ENCODE results near the gene HBEGF.

DNA sequence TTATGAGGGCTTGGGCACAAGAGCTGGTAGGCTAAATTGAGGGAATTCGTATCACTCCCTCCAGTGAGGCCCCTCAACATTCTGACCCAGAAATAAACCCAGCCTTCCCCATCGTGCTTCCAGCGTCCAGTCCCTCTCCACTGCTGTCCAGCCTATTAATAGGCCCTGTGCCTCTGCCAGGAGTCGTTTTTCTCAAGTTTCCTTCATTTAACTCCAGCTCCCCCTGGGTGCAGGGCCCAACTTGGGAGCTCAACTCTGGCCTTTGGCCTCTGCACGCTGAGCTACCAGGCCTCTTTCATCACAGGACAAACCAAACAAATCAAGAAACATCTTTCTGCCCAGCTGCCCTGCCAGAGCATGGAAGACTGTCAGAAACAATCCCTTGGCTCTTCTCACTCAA is 10.0 kb downstream of the HBEGF start:
- TF ChIP-seq CTCF (conservative IDR thresholded peaks at IDR 0.05 in 1 of 2, IDR thresholded peaks at IDR 0.05 in 1 of 2; ENCODE audit: low read depth in 1 of 2, low read length in 2 of 2) (peak in 1 of 2 donors; percentile 8), EZH2 (IDR thresholded peaks at IDR 0.05; ENCODE audit: low read length, missing control alignments) (no peak)
